Ishikawa (cell line): ENCODE results near the gene PIM3.

Experiments
- EP300 ChIP-seq: IDR thresholded peaks from 2 replicates; pipeline ENCODE4 v1.6.1; 2012; ENCODE audit warnings: borderline replicate concordance
- FOXM1 ChIP-seq: IDR thresholded peaks from 2 replicates; pipeline ENCODE4 v1.6.1; 2012; ENCODE audit warnings: low read depth, borderline replicate concordance
- REST ChIP-seq: IDR thresholded peaks from 2 replicates; pipeline ENCODE4 v1.6.1; 2012; ENCODE audit warnings: low read depth, mild to moderate bottlenecking
- USF1 ChIP-seq: IDR thresholded peaks from 2 replicates; pipeline ENCODE4 v1.6.1; 2012
- YY1 ChIP-seq: IDR thresholded peaks from 2 replicates; pipeline ENCODE4 v1.6.1; 2012; ENCODE audit warnings: low read depth

DNA sequence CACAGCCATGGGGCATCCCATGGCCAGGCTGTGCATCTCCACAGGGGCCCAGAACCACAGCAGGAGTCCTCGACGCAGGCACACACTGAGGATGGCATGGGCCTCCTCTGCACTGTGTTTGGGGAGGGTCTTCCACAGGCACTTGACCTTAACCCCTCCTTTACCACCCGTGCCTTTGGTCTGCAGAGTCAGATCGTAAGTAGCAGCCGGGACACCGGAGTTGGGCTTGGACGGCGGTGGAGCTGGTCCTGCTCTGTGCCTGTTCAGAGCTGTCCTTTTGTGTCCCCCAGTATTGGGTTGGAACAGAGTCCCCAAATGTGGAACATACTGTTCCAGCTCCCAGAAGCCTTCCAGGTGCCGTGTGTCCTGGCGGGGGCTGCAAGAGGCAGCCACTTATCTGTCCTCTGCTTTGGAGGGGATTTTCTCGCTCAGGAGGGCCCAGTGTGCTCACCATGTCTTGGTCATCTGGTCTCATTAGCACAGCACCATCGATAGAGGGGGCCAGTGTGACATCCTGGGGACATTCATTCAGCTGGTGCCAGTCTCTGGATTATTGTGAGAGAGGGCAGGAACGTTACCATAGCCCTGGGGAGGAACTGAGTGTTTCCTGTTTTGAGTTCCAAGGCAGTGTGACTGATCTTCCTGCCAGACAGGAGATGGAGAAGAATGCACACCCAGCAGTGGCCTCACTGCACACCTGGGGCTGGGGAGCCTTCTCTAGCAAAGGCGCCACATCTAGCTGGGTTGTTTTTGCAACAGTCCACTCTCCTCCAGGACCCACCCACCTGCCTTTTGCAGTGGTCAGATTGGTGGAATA is 29.8 kb upstream of the PIM3 start:
- TF ChIP-seq EP300 (no peak), YY1 (no peak), REST (no peak), FOXM1 (no peak), USF1 (no peak)
